Smooth muscle cell (in vitro differentiated cells): Measurements from ENCODE around the gene HERPUD1. TPM values are rescaled to one million over a fixed set of nuclear protein-coding genes. Genes with fewer than 3 reads are reported as not detected.

Experiments
- DNase-seq: peaks from one replicate; lab custom pipeline; 2025; ENCODE audit not compliant: unreplicated experiment; lab: John Stamatoyannopoulos, UW
- H2AFZ ChIP-seq: fragments of 200-600 bp; sonication (generic); 2 replicates; pipeline ENCODE4 v1.6.0; 2016; ENCODE audit warnings: antibody characterized with exemption, low read depth, mild to moderate bottlenecking
- H3F3A ChIP-seq: fragments of 200-600 bp; sonication (generic); 2 replicates; pipeline ENCODE4 v1.6.0; 2017; ENCODE audit warnings: antibody characterized with exemption, low read depth
- H3K27ac ChIP-seq: fragments of 200-600 bp; sonication (generic); 2 replicates; pipeline ENCODE4 v1.5.1; 2016; ENCODE audit warnings: low read depth, mild to moderate bottlenecking
- H3K27me3 ChIP-seq: fragments of 200-600 bp; sonication (generic); 2 replicates; pipeline ENCODE4 v1.6.1; 2016; ENCODE audit warnings: low read depth, mild to moderate bottlenecking
- H3K36me3 ChIP-seq: fragments of 200-600 bp; sonication (generic); 2 replicates; pipeline ENCODE4 v1.5.1; 2016; ENCODE audit warnings: low read depth
- H3K4me1 ChIP-seq: fragments of 200-600 bp; sonication (generic); 2 replicates; pipeline ENCODE4 v1.5.1; 2016; ENCODE audit warnings: low read depth
- H3K4me2 ChIP-seq: fragments of 200-600 bp; sonication (generic); 2 replicates; pipeline ENCODE4 v1.6.0; 2016; ENCODE audit warnings: mild to moderate bottlenecking
- H3K4me3 ChIP-seq: fragments of 200-600 bp; sonication (generic); 2 replicates; pipeline ENCODE4 v1.5.1; 2016; ENCODE audit warnings: mild to moderate bottlenecking
- H3K79me2 ChIP-seq: fragments of 200-600 bp; sonication (generic); 2 replicates; pipeline ENCODE4 v1.6.0; 2016; ENCODE audit warnings: low read depth, mild to moderate bottlenecking
- H3K9ac ChIP-seq: fragments of 200-600 bp; sonication (generic); 2 replicates; pipeline ENCODE4 v1.6.0; 2016; ENCODE audit warnings: low read depth
- H3K9me3 ChIP-seq: fragments of 200-600 bp; sonication (generic); replicated peaks from 2 replicates; pipeline ENCODE4 v1.5.1; 2016; ENCODE audit warnings: low read depth
- H4K20me1 ChIP-seq: fragments of 200-600 bp; sonication (generic); 2 replicates; pipeline ENCODE4 v1.6.0; 2016; ENCODE audit warnings: low read depth
- CTCF ChIP-seq: fragments of 200-600 bp; sonication (generic); IDR thresholded peaks from 2 replicates; pipeline ENCODE4 v1.5.1; 2017; ENCODE audit warnings: borderline replicate concordance, mild to moderate bottlenecking, antibody characterized with exemption; ENCODE audit not compliant: insufficient read depth, poor library complexity, severe bottlenecking
- WGBS: methylation state at CpG from one replicate; pipeline ENCODE4 v1.1.7; 2016; ENCODE audit warnings: low lambda C conversion rate; 5-methylcytosine and 5-hydroxymethylcytosine counted together
- polyA plus RNA-seq: library from polyadenylated mRNA; unstranded; fragments of >200 nt; fragmentation: Nextera tagmentation; extraction: Ambion mirVana; gene quantifications from 2 replicates; pipeline ENCODE4 v1.2.1, GENCODE V29; 2016
- total RNA-seq: library from RNA; depleted of rRNA; stranded (reverse); fragments of >200 nt; gene quantifications from 2 replicates; pipeline ENCODE4 v1.2.3, GENCODE V29; 2014

Gene HERPUD1
- total and polyA plus RNA-seq, 2 experiments from 2014 or later, result 253 to 291 TPM

- H3K4me1 ChIP-seq, result no peaks in the 10 kb centered on the region
- 88% methylated on average over 18 of the region's 18 CpGs for WGBS
- no peak for TF ChIP-seq CTCF
- H4K20me1 ChIP-seq, result no peaks in the 10 kb centered on the region
- no peak overlapping the region for H3K27ac ChIP-seq
- no peak overlapping the region for H3K9ac ChIP-seq
- no peak overlapping the region for H3K4me3 ChIP-seq
- H3K27me3 ChIP-seq, result no peaks in the 10 kb centered on the region
- H3K4me2 ChIP-seq, result peak overlapping the region; percentile 17
- no peaks in the 10 kb centered on the region for H3K9me3 ChIP-seq
- peaks cover 16% of the 10 kb centered on the region for H3F3A ChIP-seq
- DNase-seq, result no peak
- no peak overlapping the region for H2AFZ ChIP-seq
- no peaks in the 10 kb centered on the region for H3K36me3 ChIP-seq
- H3K79me2 ChIP-seq, result no peaks in the 10 kb centered on the region
Measured at GRCh38 chr16:56912746-56913708, 18.9 kb upstream of the HERPUD1 start.

GRCh38 chr16:56914896-56915295 lies 17.0 kb upstream of the HERPUD1 start:
- H2AFZ ChIP-seq, result no peak overlapping the region
- no peaks in the 10 kb centered on the region for H3K27me3 ChIP-seq
- H3K9ac ChIP-seq, result no peak overlapping the region
- H3K79me2 ChIP-seq, result no peaks in the 10 kb centered on the region
- H3K4me1 ChIP-seq, result no peaks in the 10 kb centered on the region
- DNase-seq, result no peak
- no peak overlapping the region for H3K4me3 ChIP-seq
- peaks cover 11% of the 10 kb centered on the region for H3F3A ChIP-seq
- no peaks in the 10 kb centered on the region for H3K9me3 ChIP-seq
- 91% methylated on average over 7 of the region's 7 CpGs for WGBS
- H3K4me2 ChIP-seq, result no peak overlapping the region
- no peaks in the 10 kb centered on the region for H3K36me3 ChIP-seq
- no peaks in the 10 kb centered on the region for H4K20me1 ChIP-seq
- no peak overlapping the region for H3K27ac ChIP-seq
- TF ChIP-seq CTCF, result no peak

GRCh38 chr16:56915336-56916119 lies 16.4 kb upstream of the HERPUD1 start:
- no peaks in the 10 kb centered on the region for H3K27me3 ChIP-seq
- no peak for DNase-seq
- WGBS, result 94% methylated on average over 13 of the region's 13 CpGs
- H3K27ac ChIP-seq, result no peak overlapping the region
- H2AFZ ChIP-seq, result no peak overlapping the region
- no peaks in the 10 kb centered on the region for H4K20me1 ChIP-seq
- H3K9me3 ChIP-seq, result no peaks in the 10 kb centered on the region
- no peaks in the 10 kb centered on the region for H3K4me1 ChIP-seq
- no peak overlapping the region for H3K9ac ChIP-seq
- H3F3A ChIP-seq, result peaks cover 6% of the 10 kb centered on the region
- no peak overlapping the region for H3K4me3 ChIP-seq
- no peak overlapping the region for H3K4me2 ChIP-seq
- H3K79me2 ChIP-seq, result no peaks in the 10 kb centered on the region
- no peaks in the 10 kb centered on the region for H3K36me3 ChIP-seq
- no peak for TF ChIP-seq CTCF
